Naive B cell (primary cell): ENCODE results near the gene PACRG. TPM values are rescaled to one million over a fixed set of nuclear protein-coding genes. Genes with fewer than 3 reads are reported as not detected.
"Not testable (repeated sequence)": the region's sequence is repeated elsewhere in the genome, so short reads cannot be mapped to it uniquely, and the experiment has no call there.

Source experiments
- ATAC-seq, 2 donors: fragments of 150-1000 bp; cut with Tn5 transposase; 2 replicates each; pipeline ENCODE4 v1.10.0; 2021; ENCODE audit warnings: low read depth in 2 of 2, mild to moderate bottlenecking in 2 of 2, moderate library complexity in 2 of 2
- DNase-seq: peaks from one replicate; pipeline ENCODE4 v3.0.0; 2022
- H3K27ac Mint-ChIP-seq, 6 donors: one replicate each; pipeline ENCODE4 v1.8.0; 2020 to 2022; ENCODE audit warnings: mild to moderate bottlenecking in 6 of 6, mixed read lengths in 6 of 6, moderate library complexity in 5 of 6, inconsistent platforms in 2 of 6
- H3K27me3 Mint-ChIP-seq, 3 donors: one replicate each; pipeline ENCODE4 v1.8.0; 2021 to 2022; ENCODE audit warnings: mixed read lengths in 3 of 3, mild to moderate bottlenecking in 1 of 3
- H3K36me3 Mint-ChIP-seq, 2 donors: one replicate each; pipeline ENCODE4 v1.8.0; 2020 to 2022; ENCODE audit warnings: mixed read lengths in 2 of 2, inconsistent platforms in 1 of 2, mild to moderate bottlenecking in 1 of 2
- H3K4me1 Mint-ChIP-seq, 3 donors: one replicate each; pipeline ENCODE4 v1.8.0; 2020 to 2022; ENCODE audit warnings: mixed read lengths in 3 of 3, inconsistent platforms in 1 of 3, mild to moderate bottlenecking in 1 of 3, moderate library complexity in 1 of 3
- H3K4me3 Mint-ChIP-seq, 8 donors: one replicate each; pipeline ENCODE4 v1.8.0; 2020 to 2022; ENCODE audit warnings: mild to moderate bottlenecking in 8 of 8, mixed read lengths in 8 of 8, moderate library complexity in 8 of 8, inconsistent platforms in 2 of 8
- H3K9me3 Mint-ChIP-seq, 7 donors: one replicate each; pipeline ENCODE4 v1.8.0; 2020 to 2022; ENCODE audit warnings: mixed read lengths in 7 of 7, mild to moderate bottlenecking in 5 of 7, inconsistent platforms in 2 of 7, moderate library complexity in 1 of 7
- polyA plus RNA-seq, 6 donors: library from polyadenylated mRNA; unstranded; fragments of 300-500 nt; fragmentation: Illumina TruSeq; gene quantifications; one replicate each; pipeline ENCODE4 v1.2.3, GENCODE V29; 2021; ENCODE audit warnings: low read depth in 6 of 6

PACRG gene
- polyA plus RNA-seq, 6 donors from 2014 or later, result not detected

DNA sequence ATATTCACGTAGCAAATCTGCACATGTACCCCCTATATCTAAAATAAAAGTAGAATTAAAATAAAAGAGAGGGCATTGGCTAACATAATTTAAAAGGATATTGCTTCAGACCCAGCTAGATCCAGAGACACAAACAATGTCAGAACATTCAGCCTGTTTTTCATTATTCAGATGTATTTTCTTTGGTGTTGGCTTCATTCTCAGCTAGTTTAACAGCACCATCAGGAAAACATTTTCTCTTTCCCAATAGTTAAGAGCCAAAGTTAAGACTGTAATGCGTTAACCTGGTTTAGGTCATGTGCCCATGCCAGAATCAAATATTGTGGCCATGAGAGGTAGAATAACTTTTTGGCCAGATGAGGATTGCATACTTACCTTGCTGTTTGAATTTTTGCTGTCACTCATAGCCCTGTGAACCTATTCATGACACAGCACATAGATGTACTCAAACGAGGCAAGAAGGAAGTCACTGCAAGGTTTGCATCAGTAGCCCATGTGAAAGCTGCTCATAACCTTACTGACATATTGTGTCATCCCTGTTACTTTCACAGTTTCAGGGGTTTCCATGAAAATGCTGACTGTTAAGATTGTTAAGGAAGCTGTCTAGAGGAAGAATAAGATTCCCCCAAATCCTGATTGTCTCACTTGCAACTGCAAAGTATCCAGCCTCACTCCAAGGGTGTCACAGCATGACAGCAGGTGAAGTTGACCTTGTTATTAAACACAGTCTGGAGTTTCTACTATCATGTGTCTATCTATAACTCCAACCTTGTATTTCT, 233.1 kb downstream of the PACRG start:
- DNase-seq (no peak), ATAC-seq (no peak)
- Mint-ChIP-seq H3K36me3 (no peaks in the 10 kb centered on the region), H3K27ac (no peak overlapping the region), H3K4me3 (no peak overlapping the region), H3K9me3 (peaks cover 0 to 20% (median 7%) of the 10 kb centered on the region in 7 donors), H3K27me3 (peaks cover 0 to 5% (median 0%) of the 10 kb centered on the region in 3 donors), H3K4me1 (no peaks in the 10 kb centered on the region)

- ATAC-seq (no peak), DNase-seq (no peak)
- H3K27me3 Mint-ChIP-seq, result peaks cover 0 to 5% (median 0%) of the 10 kb centered on the region in 3 donors
- no peaks in the 10 kb centered on the region for H3K4me1 Mint-ChIP-seq
- no peak overlapping the region for H3K27ac Mint-ChIP-seq
- H3K4me3 Mint-ChIP-seq, result no peak overlapping the region
- peaks cover 0 to 21% (median 4%) of the 10 kb centered on the region in 7 donors for H3K9me3 Mint-ChIP-seq
- no peaks in the 10 kb centered on the region for H3K36me3 Mint-ChIP-seq
These were observed 234.3 kb downstream of the PACRG start for GRCh38 chr6:162962093-162962492.

DNA sequence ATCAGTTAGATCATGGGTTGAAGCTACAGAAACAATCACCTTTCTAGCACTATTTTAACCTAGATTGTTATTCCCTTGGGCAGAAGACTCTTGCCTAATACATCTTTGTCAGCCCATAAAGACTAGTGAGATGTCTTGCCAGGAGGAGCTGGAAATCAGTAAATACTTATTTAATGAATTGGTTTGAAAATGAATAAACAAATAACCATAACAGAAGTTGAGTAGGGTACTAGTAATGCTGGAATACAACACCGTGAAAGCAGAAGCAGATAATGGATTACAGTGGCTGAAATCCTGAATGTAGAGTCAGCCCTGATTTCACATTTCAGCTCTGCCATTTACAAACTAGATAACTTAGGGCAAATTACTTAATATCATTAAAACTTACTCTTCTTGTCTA, 236.1 kb downstream of the PACRG start:
- Mint-ChIP-seq H3K4me1 (no peaks in the 10 kb centered on the region), H3K27ac (no peak overlapping the region), H3K27me3 (peaks cover 0 to 5% (median 0%) of the 10 kb centered on the region in 3 donors), H3K9me3 (peaks cover 0 to 21% (median 4%) of the 10 kb centered on the region in 7 donors), H3K36me3 (no peaks in the 10 kb centered on the region), H3K4me3 (no peak overlapping the region)
- DNase-seq (no peak), ATAC-seq (no peak)

DNA sequence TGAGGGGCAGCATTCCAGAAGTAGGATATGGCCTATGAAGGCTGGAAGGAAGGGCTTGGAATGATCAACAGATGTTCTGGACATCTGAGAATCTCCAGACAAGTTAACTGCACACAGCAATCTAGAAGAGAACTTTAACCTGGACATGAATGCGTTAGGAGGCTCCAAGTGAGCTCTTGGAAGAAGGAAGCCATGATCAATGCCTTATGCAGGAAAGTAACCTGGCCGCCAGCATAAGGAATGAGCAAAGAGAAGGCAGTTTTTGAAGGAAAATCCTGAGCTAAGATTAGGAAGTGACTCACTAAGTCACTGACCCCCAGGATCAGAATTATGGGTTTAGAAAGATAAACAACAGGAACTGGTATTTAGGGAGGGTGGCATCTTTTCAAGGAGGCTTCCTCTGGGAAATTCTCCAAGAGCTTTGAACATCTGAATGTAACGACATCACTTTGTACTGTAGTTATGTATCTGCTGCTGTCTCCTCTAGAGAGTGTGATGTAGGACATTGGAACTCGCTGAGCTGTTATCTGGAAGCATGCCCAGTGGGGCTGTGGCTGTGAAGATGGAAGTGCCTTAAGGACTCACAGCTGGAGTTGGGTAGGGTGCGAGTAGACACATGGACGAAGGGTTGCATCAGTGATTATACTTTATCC, 236.8 kb downstream of the PACRG start:
- Mint-ChIP-seq H3K4me3 (no peak overlapping the region), H3K27ac (no peak overlapping the region), H3K9me3 (peaks cover 0 to 25% (median 8%) of the 10 kb centered on the region in 7 donors), H3K4me1 (no peaks in the 10 kb centered on the region), H3K27me3 (no peaks in the 10 kb centered on the region), H3K36me3 (no peaks in the 10 kb centered on the region)
- no peak for DNase-seq
- no peak for ATAC-seq

DNA sequence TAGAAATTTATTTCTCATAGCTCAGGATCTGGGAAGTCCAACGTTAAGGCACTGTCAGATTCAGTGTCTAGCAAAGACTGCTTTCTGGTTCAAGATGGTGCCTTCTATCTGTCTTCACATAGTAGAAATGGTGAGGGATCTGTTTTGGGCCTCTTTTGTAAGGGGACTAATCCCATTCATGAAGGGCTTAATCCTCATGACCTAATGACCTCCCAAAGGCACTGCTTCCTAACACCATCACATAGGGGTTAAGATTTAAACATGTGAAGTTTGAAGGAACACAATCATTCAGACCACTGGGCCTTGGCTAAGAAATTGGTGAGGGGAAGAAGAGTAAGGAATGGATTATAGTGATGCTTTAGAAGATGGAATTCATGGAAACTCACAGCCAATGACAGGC, 237.6 kb downstream of the PACRG start:
- H3K27me3 Mint-ChIP-seq, result no peaks in the 10 kb centered on the region

GRCh38 chr6:162970246-162970645, 242.5 kb downstream of the PACRG start:
- ATAC-seq (no peak), DNase-seq (no peak)
- H3K9me3 Mint-ChIP-seq, result peaks cover 0 to 16% (median 8%) of the 10 kb centered on the region in 7 donors
- peak overlapping the region in 1 of 8 donors; percentile 36 for H3K4me3 Mint-ChIP-seq
- no peaks in the 10 kb centered on the region for H3K36me3 Mint-ChIP-seq
- H3K27me3 Mint-ChIP-seq, result no peaks in the 10 kb centered on the region
- H3K4me1 Mint-ChIP-seq, result no peaks in the 10 kb centered on the region
- no peak overlapping the region for H3K27ac Mint-ChIP-seq

More for the DNA sequence above, 237.6 kb downstream of the PACRG start:
- peak overlapping the region in 1 of 6 donors; percentile 21 for H3K27ac Mint-ChIP-seq
- H3K36me3 Mint-ChIP-seq, result no peaks in the 10 kb centered on the region
- ATAC-seq, result no peak
- no peak overlapping the region for H3K4me3 Mint-ChIP-seq
- H3K4me1 Mint-ChIP-seq, result no peaks in the 10 kb centered on the region
- peaks cover 0 to 25% (median 8%) of the 10 kb centered on the region in 7 donors for H3K9me3 Mint-ChIP-seq
- DNase-seq, result no peak

- DNase-seq (no peak), ATAC-seq (no peak)
- no peaks in the 10 kb centered on the region for H3K4me1 Mint-ChIP-seq
- H3K27ac Mint-ChIP-seq, result no peak overlapping the region
- no peaks in the 10 kb centered on the region for H3K36me3 Mint-ChIP-seq
- H3K4me3 Mint-ChIP-seq, result no peak overlapping the region
- peaks cover 0 to 11% (median 7%) of the 10 kb centered on the region in 7 donors for H3K9me3 Mint-ChIP-seq
- no peaks in the 10 kb centered on the region for H3K27me3 Mint-ChIP-seq
These were observed 243.6 kb downstream of the PACRG start for GRCh38 chr6:162971356-162971755.

- ATAC-seq, result no peak
- H3K27me3 Mint-ChIP-seq, result no peaks in the 10 kb centered on the region
- no peak for DNase-seq
- no peak overlapping the region for H3K27ac Mint-ChIP-seq
- peaks cover 0 to 13% (median 7%) of the 10 kb centered on the region in 7 donors for H3K9me3 Mint-ChIP-seq
- H3K36me3 Mint-ChIP-seq, result no peaks in the 10 kb centered on the region
- H3K4me3 Mint-ChIP-seq, result no peak overlapping the region
- H3K4me1 Mint-ChIP-seq, result no peaks in the 10 kb centered on the region
These were observed 245.5 kb downstream of the PACRG start for GRCh38 chr6:162973151-162973872.

- ATAC-seq (no peak), DNase-seq (no peak)
- Mint-ChIP-seq H3K27ac (no peak overlapping the region), H3K9me3 (peaks cover 0 to 14% (median 7%) of the 10 kb centered on the region in 7 donors), H3K4me3 (no peak overlapping the region), H3K27me3 (no peaks in the 10 kb centered on the region), H3K4me1 (no peaks in the 10 kb centered on the region), H3K36me3 (no peaks in the 10 kb centered on the region)
These were observed 246.2 kb downstream of the PACRG start for GRCh38 chr6:162973980-162974379.

DNA sequence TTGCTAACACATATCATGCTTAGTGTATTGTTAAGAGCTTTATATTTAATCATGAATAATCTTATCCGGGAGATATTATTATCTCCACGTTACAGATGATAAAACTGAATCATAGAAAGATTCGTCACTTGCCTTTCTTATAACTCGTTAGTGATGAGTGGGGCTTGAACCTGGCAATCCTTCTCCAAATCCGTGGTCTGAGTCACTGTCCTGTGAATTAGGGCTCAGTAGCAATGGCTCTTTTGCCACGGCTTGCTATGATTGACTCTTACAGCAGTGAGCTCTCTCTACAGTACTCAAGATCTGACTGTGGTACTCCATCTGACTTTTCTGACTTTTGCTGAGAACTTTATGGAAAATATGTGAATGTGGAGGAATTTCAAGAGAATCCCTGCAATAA, 246.9 kb downstream of the PACRG start:
- Mint-ChIP-seq H3K4me3 (no peak overlapping the region), H3K36me3 (no peaks in the 10 kb centered on the region), H3K27me3 (no peaks in the 10 kb centered on the region), H3K4me1 (no peaks in the 10 kb centered on the region), H3K27ac (no peak overlapping the region), H3K9me3 (peaks cover 0 to 15% (median 1%) of the 10 kb centered on the region in 7 donors)
- no peak for ATAC-seq
- no peak for DNase-seq

DNA sequence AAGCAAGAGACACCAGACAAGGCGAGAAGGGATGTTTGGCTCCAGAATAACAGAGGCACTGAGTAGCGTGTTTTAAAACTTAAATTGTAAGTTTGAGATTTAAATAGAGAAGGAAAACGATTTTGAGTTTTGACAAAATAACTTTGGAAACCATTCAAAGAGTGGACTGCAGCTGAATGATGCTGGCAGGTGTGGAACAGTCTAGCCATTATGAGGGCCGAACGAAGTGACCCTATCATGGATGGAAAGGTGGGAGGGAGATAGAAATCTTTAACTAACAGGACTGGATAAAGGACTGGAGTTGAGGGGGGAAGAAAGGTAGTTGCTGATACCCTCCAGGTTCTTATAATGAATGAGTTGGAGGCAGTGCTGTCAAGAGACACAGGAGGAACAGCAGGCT, 248.4 kb downstream of the PACRG start:
- Mint-ChIP-seq H3K4me1 (no peaks in the 10 kb centered on the region), H3K27ac (no peak overlapping the region), H3K9me3 (peaks cover 0 to 12% (median 0%) of the 10 kb centered on the region in 7 donors), H3K4me3 (no peak overlapping the region), H3K27me3 (no peaks in the 10 kb centered on the region), H3K36me3 (no peaks in the 10 kb centered on the region)
- DNase-seq (no peak), ATAC-seq (no peak)

DNA sequence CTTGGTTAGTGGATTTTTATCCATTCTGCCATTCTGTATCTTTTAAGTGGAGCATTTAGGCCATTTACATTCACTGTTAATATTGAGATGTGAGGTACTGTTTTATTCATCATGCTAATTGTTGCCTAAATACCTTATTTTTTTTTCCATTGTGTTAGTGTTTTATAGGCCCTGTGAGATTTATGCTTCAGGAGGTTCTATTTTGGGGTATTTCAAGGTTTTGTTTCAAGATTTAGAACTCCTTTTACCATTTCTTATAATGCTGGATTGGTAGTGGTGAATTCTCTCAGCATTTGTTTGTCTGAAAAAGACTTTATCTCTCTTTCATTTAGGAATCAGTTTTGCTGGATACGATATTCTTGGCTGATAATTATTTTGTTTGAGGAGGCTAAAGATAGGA, 255.5 kb downstream of the PACRG start:
- ATAC-seq, H3K4me3 Mint-ChIP-seq, H3K27ac Mint-ChIP-seq, H3K36me3 Mint-ChIP-seq, H3K27me3 Mint-ChIP-seq, H3K4me1 Mint-ChIP-seq, DNase-seq: not testable (repeated sequence)
- peaks cover 4 to 54% (median 28%) of the 10 kb centered on the region in 7 donors for H3K9me3 Mint-ChIP-seq

DNA sequence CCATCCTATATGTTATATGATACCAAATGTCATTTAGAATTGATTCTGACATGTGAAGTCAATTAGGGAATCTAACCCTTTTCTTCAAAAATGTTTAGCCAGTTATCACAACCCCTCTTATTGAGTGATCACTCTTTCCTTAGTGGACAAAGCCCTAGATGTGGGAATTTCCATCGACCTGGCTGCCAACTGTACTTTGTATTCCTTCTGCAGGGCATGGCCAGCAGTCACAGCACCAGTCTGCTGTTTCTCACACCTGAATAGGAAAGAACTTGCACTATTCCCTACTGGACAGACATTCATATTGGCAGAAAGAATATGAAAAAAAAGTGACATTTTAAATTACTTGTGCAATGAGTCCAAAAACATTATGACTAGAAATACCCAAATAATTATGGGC, 271.0 kb downstream of the PACRG start:
- no peak overlapping the region for H3K27ac Mint-ChIP-seq
- no peaks in the 10 kb centered on the region for H3K27me3 Mint-ChIP-seq
- no peaks in the 10 kb centered on the region for H3K36me3 Mint-ChIP-seq
- no peak for DNase-seq
- ATAC-seq, result no peak
- no peaks in the 10 kb centered on the region for H3K4me1 Mint-ChIP-seq
- no peak overlapping the region for H3K4me3 Mint-ChIP-seq
- peaks cover 0 to 8% (median 5%) of the 10 kb centered on the region in 7 donors for H3K9me3 Mint-ChIP-seq
